ENCODE data around the gene APCDD1L. TPM values are rescaled to one million over a fixed set of nuclear protein-coding genes. Genes with fewer than 3 reads are reported as not detected.

Gene APCDD1L
- total and polyA plus RNA-seq, 7 donors, result 0.03 to 1.2 (median 0.14) TPM

GRCh38 chr20:58424218-58424969, 90.8 kb downstream of the APCDD1L start:
- no peak for TF ChIP-seq CTCF (IDR thresholded peaks at IDR 0.05)
- ATAC-seq, result no peak
- peaks cover 3 to 26% of the 10 kb centered on the region in 2 donors for H3K36me3 ChIP-seq (ENCODE audit: insufficient read depth in 1 of 2, low read depth in 1 of 2)
- intact Hi-C loops (cut with DNase I), result no loop called here
- no peak overlapping the region for H3K4me3 ChIP-seq
- no peaks in the 10 kb centered on the region for H3K27me3 ChIP-seq (ENCODE audit: insufficient read depth in 3 of 3, low read length in 2 of 3)
- no peak overlapping the region for H3K27ac ChIP-seq
- no peak for DNase-seq
- 81 to 87% (median 86%) methylated on average over 6 of the region's 6 CpGs for WGBS, 3 donors
- peaks cover 5% of the 10 kb centered on the region for H3K4me1 ChIP-seq
- no peaks in the 10 kb centered on the region for H3K9me3 ChIP-seq

- no peak overlapping the region for H3K27ac ChIP-seq
- TF ChIP-seq CTCF (IDR thresholded peaks at IDR 0.05), result no peak
- no peak overlapping the region for H3K4me3 ChIP-seq
- DNase-seq (no peak), ATAC-seq (no peak)
- no peaks in the 10 kb centered on the region for H3K27me3 ChIP-seq (ENCODE audit: insufficient read depth in 3 of 3, low read length in 2 of 3)
- no peaks in the 10 kb centered on the region for H3K9me3 ChIP-seq
- H3K4me1 ChIP-seq, result peaks cover 5% of the 10 kb centered on the region
- peaks cover 3 to 37% of the 10 kb centered on the region in 2 donors for H3K36me3 ChIP-seq (ENCODE audit: insufficient read depth in 1 of 2, low read depth in 1 of 2)
- 52 to 70% (median 63%) methylated on average over 1 of the region's 1 CpG for WGBS, 3 donors
- intact Hi-C loops (cut with DNase I), result no loop called here
These were observed 93.7 kb downstream of the APCDD1L start for GRCh38 chr20:58421497-58421850.

GRCh38 chr20:58420798-58421496, 94.3 kb downstream of the APCDD1L start:
- ATAC-seq (peak in 3 of 4 donors; percentile 54 to 72 (median 65)), DNase-seq (no peak)
- WGBS, 3 donors, result 81 to 84% (median 81%) methylated on average over 5 of the region's 5 CpGs
- no peak for TF ChIP-seq CTCF (IDR thresholded peaks at IDR 0.05)
- peaks cover 9% of the 10 kb centered on the region for H3K4me1 ChIP-seq
- H3K27me3 ChIP-seq (ENCODE audit: insufficient read depth in 3 of 3, low read length in 2 of 3), result no peaks in the 10 kb centered on the region
- H3K27ac ChIP-seq, result no peak overlapping the region
- intact Hi-C loops (cut with DNase I), result no loop called here
- H3K9me3 ChIP-seq, result no peaks in the 10 kb centered on the region
- peaks cover 3 to 37% of the 10 kb centered on the region in 2 donors for H3K36me3 ChIP-seq (ENCODE audit: insufficient read depth in 1 of 2, low read depth in 1 of 2)
- H3K4me3 ChIP-seq, result no peak overlapping the region

- no peak for ATAC-seq
These were observed 96.0 kb downstream of the APCDD1L start for GRCh38 chr20:58418949-58419748.

More at GRCh38 chr20:58418949-58419748, 96.0 kb downstream of the APCDD1L start:
- 81 to 94% (median 87%) methylated on average over 5 of the region's 5 CpGs for WGBS, 3 donors
- Histone ChIP-seq H3K9me3 (no peaks in the 10 kb centered on the region), H3K27me3 (ENCODE audit: insufficient read depth in 3 of 3, low read length in 2 of 3) (no peaks in the 10 kb centered on the region), H3K27ac (no peak overlapping the region), H3K36me3 (ENCODE audit: insufficient read depth in 1 of 2, low read depth in 1 of 2) (peaks cover 3 to 37% of the 10 kb centered on the region in 2 donors), H3K4me3 (no peak overlapping the region), H3K4me1 (peaks cover 12% of the 10 kb centered on the region)
- no peak for DNase-seq
- no peak for TF ChIP-seq CTCF (IDR thresholded peaks at IDR 0.05)
- intact Hi-C loops (cut with DNase I), result no loop called here
